H7 (cell line): ENCODE results near the gene RASGRF1. TPM values are rescaled to one million over a fixed set of nuclear protein-coding genes. Genes with fewer than 3 reads are reported as not detected.

Source experiments
- DNase-seq: peaks from one replicate; pipeline ENCODE4 v3.0.0; 2012
- H3K27me3 ChIP-seq: 2 replicates; pipeline ENCODE4 v1.6.0; 2011; ENCODE audit warnings: mild to moderate bottlenecking, low read length; ENCODE audit not compliant: control insufficient read depth, insufficient read depth
- H3K36me3 ChIP-seq: replicated peaks from 2 replicates; pipeline ENCODE4 v1.5.1; 2011; ENCODE audit warnings: low read length; ENCODE audit not compliant: control insufficient read depth, insufficient read depth
- H3K4me3 ChIP-seq: 2 replicates; pipeline ENCODE4 v1.5.1; 2011; ENCODE audit warnings: low read depth, mild to moderate bottlenecking, control low read depth, low read length, moderate library complexity; ENCODE audit not compliant: insufficient read depth
- total RNA-seq: library from RNA; depleted of rRNA; stranded (reverse); fragments of >200 nt; shearing (Covaris generic); gene quantifications from 2 replicates; pipeline ENCODE4 v1.2.3, GENCODE V29; 2014

Gene RASGRF1
- total RNA-seq, 1 experiment from 2014 or later = 0.14 TPM

DNA sequence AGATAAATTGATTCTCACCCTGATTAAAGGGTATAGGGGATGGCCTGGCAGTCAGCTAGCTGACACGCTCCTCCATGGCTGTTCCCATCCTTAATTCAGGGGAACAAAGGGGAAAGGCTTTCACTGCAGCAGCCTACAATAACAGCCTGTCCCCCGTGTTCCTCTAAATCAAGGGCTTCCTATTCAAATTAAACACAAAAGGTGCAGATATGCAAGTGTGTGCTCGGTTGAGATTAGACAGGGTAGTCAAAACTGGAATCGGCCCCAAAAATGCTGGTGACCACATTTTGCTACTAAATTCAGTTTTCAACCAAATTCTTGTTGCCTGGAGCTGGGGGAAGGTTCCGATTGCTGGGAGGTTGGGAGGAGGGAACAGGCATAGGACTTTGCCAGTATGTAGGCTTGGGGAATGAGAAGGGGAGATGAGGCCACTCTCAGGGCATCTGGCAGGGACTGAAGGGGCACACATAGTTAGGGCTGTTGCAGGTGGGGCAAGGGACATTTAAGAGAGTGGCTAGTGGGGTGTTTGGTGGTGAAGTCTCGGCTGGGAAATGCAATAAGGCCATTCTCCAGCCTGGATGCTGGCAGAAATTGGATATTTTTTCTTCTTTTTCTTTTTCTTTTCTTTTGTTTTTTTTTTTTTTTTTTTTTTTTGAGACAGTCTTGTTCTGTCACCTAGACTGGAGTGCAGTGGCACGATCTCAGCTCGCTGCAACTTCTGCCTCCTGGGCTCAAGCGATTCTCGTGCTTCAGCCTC is 112.8 kb downstream of the RASGRF1 start:
- peaks cover 2% of the 10 kb centered on the region; the same call in 1 of the 2 replicates for H3K27me3 ChIP-seq
- no peak for DNase-seq
- H3K36me3 ChIP-seq = no peaks in the 10 kb centered on the region
- no peak overlapping the region for H3K4me3 ChIP-seq

DNA sequence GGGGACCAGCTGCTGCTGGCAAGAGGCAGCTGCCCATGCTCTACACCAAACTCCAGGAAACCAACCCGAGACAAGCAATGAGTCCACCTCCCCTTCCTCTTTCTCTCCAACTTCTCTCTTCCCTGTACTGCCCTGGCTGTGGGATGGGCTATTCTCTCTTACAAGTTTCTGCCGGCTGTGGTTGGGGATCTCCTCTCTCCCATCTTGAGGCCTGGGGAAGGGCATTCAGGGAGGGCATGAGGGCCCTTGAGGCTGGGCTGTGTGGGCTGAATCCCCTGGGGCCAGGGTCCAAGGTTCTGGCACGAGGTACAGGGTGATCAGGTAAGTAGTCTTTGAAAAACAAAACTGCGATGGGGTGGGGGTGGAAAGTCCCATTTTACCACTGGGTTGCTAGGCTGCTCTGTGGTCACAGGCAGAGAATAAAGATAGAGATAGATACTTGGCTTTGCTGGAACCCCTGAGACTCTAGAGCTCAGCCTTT is 113.4 kb downstream of the RASGRF1 start:
- DNase-seq = no peak
- H3K27me3 ChIP-seq = peaks cover 2% of the 10 kb centered on the region; the same call in 1 of the 2 replicates
- no peaks in the 10 kb centered on the region for H3K36me3 ChIP-seq
- H3K4me3 ChIP-seq = no peak overlapping the region

GRCh38 chr15:78976691-78977090 is 113.9 kb downstream of the RASGRF1 start:
- H3K4me3 ChIP-seq = no peak overlapping the region
- DNase-seq = no peak
- H3K27me3 ChIP-seq = peaks cover 2% of the 10 kb centered on the region; the same call in 1 of the 2 replicates
- no peaks in the 10 kb centered on the region for H3K36me3 ChIP-seq

GRCh38 chr15:78974272-78974918 is 116.2 kb downstream of the RASGRF1 start:
- H3K4me3 ChIP-seq = no peak overlapping the region

DNA sequence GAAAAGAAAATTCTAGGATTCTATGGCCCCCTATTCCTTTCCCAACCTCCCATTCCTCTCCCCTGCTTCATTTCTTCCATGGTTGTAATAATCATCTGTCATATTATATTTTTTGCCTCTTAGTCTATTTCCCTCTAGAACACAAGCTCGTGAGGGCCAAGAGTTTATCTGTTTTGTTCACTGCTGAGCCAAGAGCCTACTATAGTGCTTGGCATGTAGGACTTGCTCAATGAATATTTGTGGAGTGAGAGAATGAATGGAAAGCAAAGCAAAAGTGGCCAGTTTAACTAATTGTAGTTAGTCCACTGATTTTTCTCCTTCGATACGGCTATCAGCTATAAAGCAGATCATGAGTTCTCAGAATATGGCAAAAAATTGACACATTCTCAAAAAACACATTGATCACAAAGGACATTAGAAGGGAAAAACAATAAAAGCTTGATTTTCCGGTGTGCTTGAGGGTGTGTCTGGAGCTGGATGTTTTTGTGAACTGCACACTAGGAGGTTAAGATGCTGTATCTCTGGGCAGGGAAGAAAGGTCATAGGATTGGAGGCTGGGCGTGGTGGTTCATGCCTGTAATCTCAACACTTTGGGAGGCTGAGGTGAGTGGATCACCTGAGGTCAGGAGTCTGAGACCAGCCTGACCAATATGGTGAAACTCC is 120.8 kb downstream of the RASGRF1 start:
- Histone ChIP-seq H3K4me3 (no peak overlapping the region), H3K36me3 (no peaks in the 10 kb centered on the region), H3K27me3 (no peaks in the 10 kb centered on the region)
- DNase-seq = no peak

More at GRCh38 chr15:78974272-78974918, 116.2 kb downstream of the RASGRF1 start:
- Histone ChIP-seq H3K36me3 (no peaks in the 10 kb centered on the region), H3K27me3 (peaks cover 2% of the 10 kb centered on the region; the same call in 1 of the 2 replicates)
- DNase-seq = no peak

- Histone ChIP-seq H3K4me3 (no peak overlapping the region), H3K27me3 (no peaks in the 10 kb centered on the region), H3K36me3 (no peaks in the 10 kb centered on the region)
- no peak for DNase-seq
Observed at GRCh38 chr15:78968539-78969271, 121.9 kb downstream of the RASGRF1 start.

- no peak for DNase-seq
- Histone ChIP-seq H3K36me3 (no peaks in the 10 kb centered on the region), H3K4me3 (no peak overlapping the region), H3K27me3 (no peaks in the 10 kb centered on the region)
Observed at GRCh38 chr15:78968114-78968513, 122.5 kb downstream of the RASGRF1 start.

- no peaks in the 10 kb centered on the region for H3K36me3 ChIP-seq
- DNase-seq = no peak
- no peak overlapping the region for H3K4me3 ChIP-seq
- H3K27me3 ChIP-seq = no peaks in the 10 kb centered on the region
Observed at GRCh38 chr15:78960308-78960707, 130.3 kb downstream of the RASGRF1 start.

- Histone ChIP-seq H3K27me3 (no peaks in the 10 kb centered on the region), H3K36me3 (no peaks in the 10 kb centered on the region), H3K4me3 (no peak overlapping the region)
- no peak for DNase-seq
Observed at GRCh38 chr15:78959360-78959759, 131.2 kb downstream of the RASGRF1 start.

DNA sequence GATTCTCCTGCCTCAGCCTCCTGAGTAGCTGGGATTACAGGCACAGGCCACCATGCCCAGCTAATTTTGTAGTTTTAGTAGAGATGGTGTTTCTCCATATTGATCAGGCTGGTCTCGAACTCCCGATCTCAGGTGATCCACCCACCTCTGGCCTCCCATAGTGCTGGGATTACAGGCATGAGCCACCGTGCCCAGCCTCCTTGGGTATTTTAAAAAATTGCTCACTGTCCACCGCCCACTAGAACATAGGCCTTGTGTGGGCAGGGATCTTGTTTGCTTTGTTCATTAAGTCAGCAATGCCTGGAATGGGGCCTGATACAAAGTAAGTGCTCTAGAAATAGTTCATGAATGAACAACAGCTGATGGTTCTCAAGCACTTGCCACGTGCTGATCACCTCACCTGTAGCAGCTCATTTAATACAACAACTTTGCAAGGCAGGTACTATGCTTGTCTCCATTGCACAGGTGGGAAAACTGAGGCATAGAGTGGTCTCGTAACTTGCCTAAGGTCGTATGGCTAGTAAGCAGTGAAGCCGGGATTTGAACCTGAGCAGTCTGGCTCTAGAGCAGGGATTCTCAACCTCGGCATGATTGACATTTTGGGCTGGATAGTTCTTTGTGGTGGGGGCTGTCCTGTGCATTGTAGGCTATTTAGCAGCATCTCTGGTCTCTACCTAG is 133.0 kb downstream of the RASGRF1 start:
- DNase-seq = no peak
- Histone ChIP-seq H3K27me3 (no peaks in the 10 kb centered on the region), H3K36me3 (no peaks in the 10 kb centered on the region), H3K4me3 (no peak overlapping the region)

- no peaks in the 10 kb centered on the region for H3K27me3 ChIP-seq
- H3K4me3 ChIP-seq = no peak overlapping the region
- no peak for DNase-seq
- H3K36me3 ChIP-seq = no peaks in the 10 kb centered on the region
Observed at GRCh38 chr15:78956937-78957336, 133.6 kb downstream of the RASGRF1 start.

GRCh38 chr15:78955355-78955754 is 135.2 kb downstream of the RASGRF1 start:
- no peak overlapping the region for H3K4me3 ChIP-seq
- no peaks in the 10 kb centered on the region for H3K27me3 ChIP-seq
- DNase-seq = no peak
- no peaks in the 10 kb centered on the region for H3K36me3 ChIP-seq

DNA sequence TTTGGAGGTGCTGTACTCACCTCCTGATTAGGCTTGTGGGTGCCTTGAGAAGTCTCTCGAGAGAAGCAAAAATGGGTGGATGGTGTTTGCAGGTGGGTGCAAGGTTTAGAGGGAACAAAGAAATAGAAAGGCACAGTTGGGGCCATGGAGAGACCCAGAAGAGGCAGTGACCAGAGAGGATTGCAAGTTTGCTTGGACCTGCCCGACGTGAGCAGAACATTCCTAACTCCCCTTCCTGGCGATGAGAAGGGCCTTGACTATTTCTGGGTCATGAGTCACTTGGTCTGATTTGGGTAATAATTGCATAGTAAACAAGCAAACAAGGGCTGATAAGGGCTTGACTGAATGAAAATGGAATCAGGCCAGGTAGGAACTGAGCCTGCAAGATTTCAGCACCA is 138.7 kb downstream of the RASGRF1 start:
- Histone ChIP-seq H3K4me3 (no peak overlapping the region), H3K36me3 (no peaks in the 10 kb centered on the region), H3K27me3 (peaks cover under 1% of the 10 kb centered on the region; the same call in 1 of the 2 replicates)
- DNase-seq = no peak
